ENCODE data around the gene RIMBP2.

RIMBP2 gene

GRCh38 chr12:130374083-130374482, 342.0 kb downstream of the RIMBP2 start:
- H3K36me3 ChIP-seq (ENCODE audit: control insufficient read depth, insufficient read depth, low read length, severe bottlenecking), result no peaks in the 10 kb centered on the region
- H3K4me3 ChIP-seq (ENCODE audit: low read length), result no peak overlapping the region
- H3K4me1 ChIP-seq (ENCODE audit: control insufficient read depth, insufficient read depth, low read length), result no peaks in the 10 kb centered on the region
- H3K9me3 ChIP-seq (ENCODE audit: control insufficient read depth, low read length), result no peaks in the 10 kb centered on the region
- DNase-seq (ENCODE audit: low read depth), result no peak
- no peak overlapping the region for H3K9ac ChIP-seq (ENCODE audit: low read length)
- peaks cover 7% of the 10 kb centered on the region for H3K27me3 ChIP-seq (replicated peaks; ENCODE audit: control insufficient read depth, insufficient read depth, low read length)

GRCh38 chr12:130372936-130373335, 343.2 kb downstream of the RIMBP2 start:
- H3K9me3 ChIP-seq (ENCODE audit: control insufficient read depth, low read length), result no peaks in the 10 kb centered on the region
- no peaks in the 10 kb centered on the region for H3K4me1 ChIP-seq (ENCODE audit: control insufficient read depth, insufficient read depth, low read length)
- H3K9ac ChIP-seq (ENCODE audit: low read length), result no peak overlapping the region
- no peaks in the 10 kb centered on the region for H3K36me3 ChIP-seq (ENCODE audit: control insufficient read depth, insufficient read depth, low read length, severe bottlenecking)
- DNase-seq (ENCODE audit: low read depth), result no peak
- H3K4me3 ChIP-seq (ENCODE audit: low read length), result no peak overlapping the region
- H3K27me3 ChIP-seq (replicated peaks; ENCODE audit: control insufficient read depth, insufficient read depth, low read length), result peaks cover 7% of the 10 kb centered on the region

GRCh38 chr12:130371296-130371695, 344.8 kb downstream of the RIMBP2 start:
- Histone ChIP-seq H3K9me3 (ENCODE audit: control insufficient read depth, low read length) (no peaks in the 10 kb centered on the region), H3K4me1 (ENCODE audit: control insufficient read depth, insufficient read depth, low read length) (no peaks in the 10 kb centered on the region), H3K4me3 (ENCODE audit: low read length) (no peak overlapping the region), H3K27me3 (replicated peaks; ENCODE audit: control insufficient read depth, insufficient read depth, low read length) (peaks cover 7% of the 10 kb centered on the region), H3K9ac (ENCODE audit: low read length) (no peak overlapping the region), H3K36me3 (ENCODE audit: control insufficient read depth, insufficient read depth, low read length, severe bottlenecking) (no peaks in the 10 kb centered on the region)
- DNase-seq (ENCODE audit: low read depth), result no peak

GRCh38 chr12:130369816-130370215, 346.3 kb downstream of the RIMBP2 start:
- Histone ChIP-seq H3K9me3 (ENCODE audit: control insufficient read depth, low read length) (no peaks in the 10 kb centered on the region), H3K4me3 (ENCODE audit: low read length) (no peak overlapping the region), H3K36me3 (ENCODE audit: control insufficient read depth, insufficient read depth, low read length, severe bottlenecking) (no peaks in the 10 kb centered on the region), H3K4me1 (ENCODE audit: control insufficient read depth, insufficient read depth, low read length) (no peaks in the 10 kb centered on the region), H3K27me3 (replicated peaks; ENCODE audit: control insufficient read depth, insufficient read depth, low read length) (peaks cover 8% of the 10 kb centered on the region), H3K9ac (ENCODE audit: low read length) (no peak overlapping the region)
- no peak for DNase-seq (ENCODE audit: low read depth)

- DNase-seq (ENCODE audit: low read depth), result no peak
- H3K9ac ChIP-seq (ENCODE audit: low read length), result no peak overlapping the region
- no peak overlapping the region for H3K4me3 ChIP-seq (ENCODE audit: low read length)
- H3K9me3 ChIP-seq (ENCODE audit: control insufficient read depth, low read length), result no peaks in the 10 kb centered on the region
- no peaks in the 10 kb centered on the region for H3K36me3 ChIP-seq (ENCODE audit: control insufficient read depth, insufficient read depth, low read length, severe bottlenecking)
- no peaks in the 10 kb centered on the region for H3K4me1 ChIP-seq (ENCODE audit: control insufficient read depth, insufficient read depth, low read length)
- H3K27me3 ChIP-seq (replicated peaks; ENCODE audit: control insufficient read depth, insufficient read depth, low read length), result peaks cover 12% of the 10 kb centered on the region
Measured at GRCh38 chr12:130367523-130367922, 348.6 kb downstream of the RIMBP2 start.

GRCh38 chr12:130367003-130367402, 349.1 kb downstream of the RIMBP2 start:
- no peaks in the 10 kb centered on the region for H3K36me3 ChIP-seq (ENCODE audit: control insufficient read depth, insufficient read depth, low read length, severe bottlenecking)
- H3K4me1 ChIP-seq (ENCODE audit: control insufficient read depth, insufficient read depth, low read length), result no peaks in the 10 kb centered on the region
- peaks cover 12% of the 10 kb centered on the region for H3K27me3 ChIP-seq (replicated peaks; ENCODE audit: control insufficient read depth, insufficient read depth, low read length)
- no peak for DNase-seq (ENCODE audit: low read depth)
- H3K9ac ChIP-seq (ENCODE audit: low read length), result no peak overlapping the region
- H3K9me3 ChIP-seq (ENCODE audit: control insufficient read depth, low read length), result no peaks in the 10 kb centered on the region
- no peak overlapping the region for H3K4me3 ChIP-seq (ENCODE audit: low read length)

GRCh38 chr12:130366159-130366558, 349.9 kb downstream of the RIMBP2 start:
- H3K36me3 ChIP-seq (ENCODE audit: control insufficient read depth, insufficient read depth, low read length, severe bottlenecking), result no peaks in the 10 kb centered on the region
- H3K27me3 ChIP-seq (replicated peaks; ENCODE audit: control insufficient read depth, insufficient read depth, low read length), result peaks cover 10% of the 10 kb centered on the region
- DNase-seq (ENCODE audit: low read depth), result no peak
- no peak overlapping the region for H3K4me3 ChIP-seq (ENCODE audit: low read length)
- no peak overlapping the region for H3K9ac ChIP-seq (ENCODE audit: low read length)
- H3K4me1 ChIP-seq (ENCODE audit: control insufficient read depth, insufficient read depth, low read length), result no peaks in the 10 kb centered on the region
- no peaks in the 10 kb centered on the region for H3K9me3 ChIP-seq (ENCODE audit: control insufficient read depth, low read length)

GRCh38 chr12:130364578-130364977, 351.5 kb downstream of the RIMBP2 start:
- no peak for DNase-seq (ENCODE audit: low read depth)
- H3K4me1 ChIP-seq (ENCODE audit: control insufficient read depth, insufficient read depth, low read length), result no peaks in the 10 kb centered on the region
- H3K36me3 ChIP-seq (ENCODE audit: control insufficient read depth, insufficient read depth, low read length, severe bottlenecking), result no peaks in the 10 kb centered on the region
- no peaks in the 10 kb centered on the region for H3K9me3 ChIP-seq (ENCODE audit: control insufficient read depth, low read length)
- H3K9ac ChIP-seq (ENCODE audit: low read length), result no peak overlapping the region
- peaks cover 12% of the 10 kb centered on the region for H3K27me3 ChIP-seq (replicated peaks; ENCODE audit: control insufficient read depth, insufficient read depth, low read length)
- H3K4me3 ChIP-seq (ENCODE audit: low read length), result no peak overlapping the region

GRCh38 chr12:130362060-130362459, 354.0 kb downstream of the RIMBP2 start:
- Histone ChIP-seq H3K4me3 (ENCODE audit: low read length) (no peak overlapping the region), H3K36me3 (ENCODE audit: control insufficient read depth, insufficient read depth, low read length, severe bottlenecking) (no peaks in the 10 kb centered on the region)

GRCh38 chr12:130357729-130358330, 358.3 kb downstream of the RIMBP2 start:
- Histone ChIP-seq H3K4me3 (ENCODE audit: low read length) (no peak overlapping the region), H3K9ac (ENCODE audit: low read length) (no peak overlapping the region), H3K27me3 (replicated peaks; ENCODE audit: control insufficient read depth, insufficient read depth, low read length) (peaks cover 13% of the 10 kb centered on the region), H3K36me3 (ENCODE audit: control insufficient read depth, insufficient read depth, low read length, severe bottlenecking) (no peaks in the 10 kb centered on the region), H3K9me3 (ENCODE audit: control insufficient read depth, low read length) (no peaks in the 10 kb centered on the region), H3K4me1 (ENCODE audit: control insufficient read depth, insufficient read depth, low read length) (no peaks in the 10 kb centered on the region)
- DNase-seq (ENCODE audit: low read depth), result no peak

More at GRCh38 chr12:130362060-130362459, 354.0 kb downstream of the RIMBP2 start:
- H3K9ac ChIP-seq (ENCODE audit: low read length), result no peak overlapping the region
- peaks cover 15% of the 10 kb centered on the region for H3K27me3 ChIP-seq (replicated peaks; ENCODE audit: control insufficient read depth, insufficient read depth, low read length)
- DNase-seq (ENCODE audit: low read depth), result no peak
- H3K4me1 ChIP-seq (ENCODE audit: control insufficient read depth, insufficient read depth, low read length), result no peaks in the 10 kb centered on the region
- H3K9me3 ChIP-seq (ENCODE audit: control insufficient read depth, low read length), result no peaks in the 10 kb centered on the region

- Histone ChIP-seq H3K9me3 (ENCODE audit: control insufficient read depth, low read length) (no peaks in the 10 kb centered on the region), H3K9ac (ENCODE audit: low read length) (no peak overlapping the region)
Measured at GRCh38 chr12:130357241-130357640, 358.9 kb downstream of the RIMBP2 start.

GRCh38 chr12:130356222-130356621, 359.9 kb downstream of the RIMBP2 start:
- no peaks in the 10 kb centered on the region for H3K9me3 ChIP-seq (ENCODE audit: control insufficient read depth, low read length)

More at GRCh38 chr12:130357241-130357640, 358.9 kb downstream of the RIMBP2 start:
- Histone ChIP-seq H3K4me3 (ENCODE audit: low read length) (no peak overlapping the region), H3K36me3 (ENCODE audit: control insufficient read depth, insufficient read depth, low read length, severe bottlenecking) (no peaks in the 10 kb centered on the region), H3K27me3 (replicated peaks; ENCODE audit: control insufficient read depth, insufficient read depth, low read length) (peaks cover 16% of the 10 kb centered on the region), H3K4me1 (ENCODE audit: control insufficient read depth, insufficient read depth, low read length) (no peaks in the 10 kb centered on the region)
- no peak for DNase-seq (ENCODE audit: low read depth)

More at GRCh38 chr12:130356222-130356621, 359.9 kb downstream of the RIMBP2 start:
- no peaks in the 10 kb centered on the region for H3K4me1 ChIP-seq (ENCODE audit: control insufficient read depth, insufficient read depth, low read length)
- H3K27me3 ChIP-seq (replicated peaks; ENCODE audit: control insufficient read depth, insufficient read depth, low read length), result peaks cover 16% of the 10 kb centered on the region
- no peak for DNase-seq (ENCODE audit: low read depth)
- H3K36me3 ChIP-seq (ENCODE audit: control insufficient read depth, insufficient read depth, low read length, severe bottlenecking), result no peaks in the 10 kb centered on the region
- no peak overlapping the region for H3K9ac ChIP-seq (ENCODE audit: low read length)
- H3K4me3 ChIP-seq (ENCODE audit: low read length), result no peak overlapping the region

Measured in adipocyte (in vitro differentiated cells).